C4-2B (cell line): Measurements from ENCODE around the gene CFH.

Experiments used
- CTCF ChIP-seq: fragments of 450-650 bp; conservative IDR thresholded peaks from 2 replicates; pipeline ENCODE4 v1.5.1; 2017; ENCODE audit warnings: mild to moderate bottlenecking
- ZFX ChIP-seq: fragments of 450-650 bp; IDR thresholded peaks from 2 replicates; pipeline ENCODE4 v1.6.1; 2017

- TF ChIP-seq CTCF: no peak
- TF ChIP-seq ZFX: no peak
Measured at GRCh38 chr1:196669693-196670092, 17.9 kb downstream of the CFH start.
